ENCODE results near the gene GRIPAP1.

GRIPAP1 gene

GRCh38 chrX:48957827-48958634 is 44.0 kb downstream of the GRIPAP1 start:
- DNase-seq = peak; percentile 88

- peak; percentile 33 for DNase-seq
These were observed 44.6 kb downstream of the GRIPAP1 start, which contains the start of gene OTUD5 for GRCh38 chrX:48957477-48957826. Gene OTUD5, minus strand, starts transcription at chrX:48957607. Its CDS starts 37 bp downstream, at chrX:48957570.

- DNase-seq = no peak
These were observed 45.2 kb downstream of the GRIPAP1 start for GRCh38 chrX:48956728-48957414.

GRCh38 chrX:48948589-48948988 is 53.5 kb downstream of the GRIPAP1 start:
- DNase-seq = no peak

GRCh38 chrX:48945517-48946348 is 56.3 kb downstream of the GRIPAP1 start:
- peak; percentile 3 for DNase-seq

GRCh38 chrX:48942895-48943294 is 59.2 kb downstream of the GRIPAP1 start:
- no peak for DNase-seq

GRCh38 chrX:48940404-48940955 is 61.6 kb downstream of the GRIPAP1 start:
- no peak for DNase-seq

GRCh38 chrX:48939524-48940228 is 62.4 kb downstream of the GRIPAP1 start:
- no peak for DNase-seq

- DNase-seq = no peak
These were observed 63.2 kb downstream of the GRIPAP1 start for GRCh38 chrX:48938721-48939425.

- no peak for DNase-seq
These were observed 64.8 kb downstream of the GRIPAP1 start for GRCh38 chrX:48937054-48937907.

- no peak for DNase-seq
These were observed 65.5 kb downstream of the GRIPAP1 start for GRCh38 chrX:48936429-48937053.

- no peak for DNase-seq
These were observed 66.8 kb downstream of the GRIPAP1 start for GRCh38 chrX:48935301-48935670.

GRCh38 chrX:48934581-48935300 is 67.3 kb downstream of the GRIPAP1 start:
- no peak for DNase-seq

- no peak for DNase-seq
These were observed 68.3 kb downstream of the GRIPAP1 start for GRCh38 chrX:48933757-48934156.

- no peak for DNase-seq
These were observed 74.2 kb downstream of the GRIPAP1 start for GRCh38 chrX:48927736-48928382.

- DNase-seq = no peak
These were observed 74.9 kb downstream of the GRIPAP1 start for GRCh38 chrX:48927123-48927522.

GRCh38 chrX:48924270-48924669 is 77.8 kb downstream of the GRIPAP1 start:
- DNase-seq = no peak

GRCh38 chrX:48923771-48924170 is 78.3 kb downstream of the GRIPAP1 start:
- no peak for DNase-seq

Measured in NCI-H748 treated with DMSO at 0.1 percent for 48 hours (cell line).